OCI-LY7 (cell line): ENCODE measurements around the gene PHLDA3. TPM values are rescaled to one million over a fixed set of nuclear protein-coding genes. Genes with fewer than 3 reads are reported as not detected.

Source experiments
- BruUV-seq: library from RNA; stranded (reverse); fragments of 400-500 nt; replicated peaks from 2 replicates; lab custom pipeline; 2021; lab: Mats Ljungman, UMichigan
- CTCF ChIA-PET: fragments of 300-600 bp; sonication (Branson Sonifier 250); formaldehyde crosslinking; loops from one replicate; lab custom pipeline; 2022; ENCODE audit warnings: antibody characterized with exemption; ENCODE audit not compliant: unreplicated experiment; lab: Charles Lee
- POLR2A ChIA-PET: fragments of 300-600 bp; sonication (Branson Sonifier 250); formaldehyde crosslinking; loops from one replicate; lab custom pipeline; 2022; ENCODE audit warnings: antibody characterized with exemption; lab: Charles Lee
- DNase-seq: peaks from one replicate; pipeline ENCODE4 v3.0.0-alpha.2; 2015; ENCODE audit warnings: low spot score
- H2AFZ ChIP-seq: fragments of 200-600 bp; sonication (generic), shearing (Covaris generic); 2 replicates; pipeline ENCODE4 v1.6.1; 2014; ENCODE audit warnings: mild to moderate bottlenecking, antibody characterized with exemption, low read length, moderate library complexity
- H3K27ac ChIP-seq: fragments of 200-600 bp; sonication (generic); 2 replicates; pipeline ENCODE4 v1.5.1; 2014; ENCODE audit warnings: mixed run types, low read depth, mild to moderate bottlenecking, moderate library complexity, low read length, inconsistent platforms; ENCODE audit not compliant: poor library complexity, severe bottlenecking
- H3K36me3 ChIP-seq: fragments of 200-600 bp; sonication (generic); 2 replicates; pipeline ENCODE4 v1.6.1; 2014; ENCODE audit warnings: mild to moderate bottlenecking, antibody characterized with exemption, low read length, moderate library complexity, mixed read lengths; ENCODE audit not compliant: insufficient read depth
- H3K4me1 ChIP-seq: fragments of 200-600 bp; sonication (generic); 2 replicates; pipeline ENCODE4 v1.5.1; 2014; ENCODE audit warnings: mild to moderate bottlenecking, low read length; ENCODE audit not compliant: insufficient read depth, poor library complexity, severe bottlenecking
- H3K4me2 ChIP-seq: fragments of 200-600 bp; sonication (generic); 2 replicates; pipeline ENCODE4 v1.6.1; 2014; ENCODE audit warnings: mild to moderate bottlenecking, low read length
- H3K4me3 ChIP-seq: fragments of 200-600 bp; sonication (generic); 2 replicates; pipeline ENCODE4 v1.5.1; 2014; ENCODE audit warnings: mild to moderate bottlenecking, low read depth, low read length; ENCODE audit not compliant: poor library complexity, severe bottlenecking
- H3K79me2 ChIP-seq: fragments of 200-600 bp; sonication (generic); 2 replicates; pipeline ENCODE4 v1.6.1; 2016; ENCODE audit warnings: low read depth, mild to moderate bottlenecking, low read length, moderate library complexity, mixed read lengths; ENCODE audit not compliant: insufficient read depth
- H3K9me2 ChIP-seq: fragments of 200-600 bp; sonication (generic); 2 replicates; pipeline ENCODE4 v1.6.1; 2016; ENCODE audit warnings: mild to moderate bottlenecking, low read length, mixed read lengths; ENCODE audit not compliant: insufficient read depth
- H3K9me3 ChIP-seq: fragments of 200-600 bp; sonication (generic); 2 replicates; pipeline ENCODE4 v1.6.1; 2014; ENCODE audit warnings: mild to moderate bottlenecking, mixed run types, low read length, mixed read lengths
- H4K20me1 ChIP-seq: fragments of 200-600 bp; sonication (generic); 2 replicates; pipeline ENCODE4 v1.6.1; 2014; ENCODE audit warnings: mild to moderate bottlenecking, antibody characterized with exemption, low read length, moderate library complexity, mixed read lengths; ENCODE audit not compliant: insufficient read depth
- CTCF ChIP-seq: fragments of 200-600 bp; sonication (generic); conservative IDR thresholded peaks from 2 replicates; pipeline ENCODE4 v1.5.1; 2014; ENCODE audit warnings: mild to moderate bottlenecking, antibody characterized with exemption, low read length, moderate library complexity, mixed read lengths
- EZH2phosphoT487 ChIP-seq: fragments of 200-600 bp; sonication (generic); IDR thresholded peaks from 2 replicates; pipeline ENCODE4 v1.6.1; 2018; ENCODE audit warnings: low read depth, borderline replicate concordance, mild to moderate bottlenecking, mixed run types, antibody characterized with exemption, low read length, moderate library complexity, mixed read lengths
- intact Hi-C: fragments of 100-400 bp; cut with micrococcal nuclease; formaldehyde crosslinking; loops from one replicate; pipeline ENCODE4 v1.10.0; 2022; ENCODE audit not compliant: unreplicated experiment
- total RNA-seq, 2 experiments: library from RNA; depleted of rRNA in 1 of 2; stranded (reverse); fragments of >200 nt in 1 of 2; shearing (Covaris generic) in 1 of 2; gene quantifications; 2 replicates each; pipeline ENCODE4 v1.2.3, GENCODE V29; 2014 to 2022

The PHLDA3 gene
- total RNA-seq, 2 experiments from 2014 or later: not detected

- H3K9me2 ChIP-seq: no peaks in the 10 kb centered on the region
- DNase-seq: no peak
- no peaks in the 10 kb centered on the region for H3K79me2 ChIP-seq
- no peaks in the 10 kb centered on the region for H3K4me1 ChIP-seq
- H3K36me3 ChIP-seq: peaks cover 87% of the 10 kb centered on the region
- no peak overlapping the region for H3K27ac ChIP-seq
- no peaks in the 10 kb centered on the region for H4K20me1 ChIP-seq
- TF ChIP-seq CTCF (no peak), EZH2phosphoT487 (no peak)
- ChIA-PET CTCF (interaction anchor here (1.1 kb wide), 1 partner anchor 20 kb away, joined by 5 read pairs; no protein-coding TSS in a partner anchor), POLR2A (interaction anchor here (0.8 to 1.2 kb wide), 2 partner anchors 10 kb away, joined by 4 read pairs; no protein-coding TSS in a partner anchor)
- no peaks in the 10 kb centered on the region for H3K9me3 ChIP-seq
- H2AFZ ChIP-seq: no peak overlapping the region
- intact Hi-C loops: no loop called here
- no peak overlapping the region for H3K4me3 ChIP-seq
- no peak overlapping the region for H3K4me2 ChIP-seq
- no TSS peak for BruUV-seq
These were observed 23.0 kb upstream of the PHLDA3 start for GRCh38 chr1:201491896-201492511.

- Histone ChIP-seq H3K4me3 (no peak overlapping the region), H3K27ac (no peak overlapping the region), H4K20me1 (no peaks in the 10 kb centered on the region), H3K4me1 (no peaks in the 10 kb centered on the region), H3K9me3 (no peaks in the 10 kb centered on the region), H3K79me2 (no peaks in the 10 kb centered on the region), H3K36me3 (peaks cover 96% of the 10 kb centered on the region), H3K4me2 (no peak overlapping the region), H3K9me2 (no peaks in the 10 kb centered on the region), H2AFZ (no peak overlapping the region)
- no peak for TF ChIP-seq CTCF
- no peak for TF ChIP-seq EZH2phosphoT487
- DNase-seq: no peak
- CTCF ChIA-PET: interaction anchor here (1.1 kb wide), 1 partner anchor 21 kb away, joined by 5 read pairs; no protein-coding TSS in a partner anchor
- intact Hi-C loops: no loop called here
- no TSS peak for BruUV-seq
- POLR2A ChIA-PET: interaction anchor here (0.6 to 1.2 kb wide), 3 partner anchors 8 to 39 kb away, joined by 3 to 4 read pairs (median 3); no protein-coding TSS in a partner anchor
These were observed 21.7 kb upstream of the PHLDA3 start for GRCh38 chr1:201490708-201491131.
